HCT116 (cell line): ENCODE data around the gene ZNF775.

ENCODE experiments used
- CEBPB ChIP-seq: IDR thresholded peaks from 2 replicates; pipeline ENCODE4 v1.6.1; 2012; ENCODE audit warnings: low read depth
- EZH2 ChIP-seq: fragments of 200-600 bp; sonication (generic); IDR thresholded peaks from 2 replicates; pipeline ENCODE4 v1.6.1; 2017; ENCODE audit warnings: antibody characterized with exemption, mixed run types
- POLR2A ChIP-seq: IDR thresholded peaks from 2 replicates; pipeline ENCODE4 v1.7.0; 2011; ENCODE audit warnings: borderline replicate concordance; ENCODE audit not compliant: insufficient read depth, insufficient read length; ENCODE audit errors: extremely low read depth
- RAD21 ChIP-seq: IDR thresholded peaks from 2 replicates; pipeline ENCODE4 v1.6.1; 2012; ENCODE audit warnings: low read depth, mild to moderate bottlenecking
- TCF7L2 ChIP-seq: IDR thresholded peaks from 2 replicates; pipeline ENCODE4 v1.7.0; 2011; ENCODE audit warnings: borderline replicate concordance, inconsistent platforms; ENCODE audit not compliant: insufficient read depth, insufficient read length; ENCODE audit errors: extremely low read depth
- YY1 ChIP-seq: IDR thresholded peaks from 2 replicates; pipeline ENCODE4 v1.6.1; 2011; ENCODE audit warnings: low read length, low read depth, moderate library complexity, mild to moderate bottlenecking; ENCODE audit not compliant: insufficient replicate concordance; ENCODE audit errors: extremely low read depth
- TF ChIP-seq, protein P1 (sequence below), 3 experiments: fragments of 200-600 bp in 1 of 3; sonication (generic) in 1 of 3; IDR thresholded peaks in 2 of 3; conservative IDR thresholded peaks in 1 of 3; 2 replicates each; pipeline ENCODE4 v1.5.1; 2012 to 2017; ENCODE audit warnings: low read depth in 2 of 3, low read length in 2 of 3, antibody characterized with exemption in 1 of 3, borderline replicate concordance in 1 of 3, control low read depth in 1 of 3, mild to moderate bottlenecking in 1 of 3, mixed read lengths in 1 of 3, mixed run types in 1 of 3, moderate library complexity in 1 of 3; ENCODE audit not compliant: insufficient read depth in 1 of 3
- TF ChIP-seq, protein P2 (sequence below): IDR thresholded peaks from 2 replicates; pipeline ENCODE4 v1.6.1; 2012

DNA sequence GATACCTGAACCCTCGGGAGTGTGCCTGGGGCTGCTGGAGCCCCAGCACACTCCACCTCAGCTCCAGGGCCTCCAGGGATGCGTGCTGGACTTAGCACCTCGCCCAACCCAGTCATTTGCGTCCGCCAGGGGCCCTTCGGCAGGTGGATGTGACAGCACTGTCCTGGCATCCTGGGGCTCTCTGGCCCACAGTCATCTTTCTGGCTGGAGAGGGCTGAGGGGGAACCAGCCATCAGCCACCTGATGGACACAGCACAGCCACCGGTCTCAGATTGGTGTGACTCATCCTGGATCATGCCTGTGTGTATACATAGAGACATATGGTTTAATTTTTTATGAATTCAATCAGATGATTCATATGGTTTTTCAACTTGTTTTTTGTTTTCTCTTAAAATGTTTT lies 11.1 kb downstream of the ZNF775 start:
- TF ChIP-seq CEBPB (no peak), YY1 (no peak), EZH2 (no peak), POLR2A (no peak), RAD21 (no peak), TCF7L2 (no peak)
- TF ChIP-seq, protein P1, sequence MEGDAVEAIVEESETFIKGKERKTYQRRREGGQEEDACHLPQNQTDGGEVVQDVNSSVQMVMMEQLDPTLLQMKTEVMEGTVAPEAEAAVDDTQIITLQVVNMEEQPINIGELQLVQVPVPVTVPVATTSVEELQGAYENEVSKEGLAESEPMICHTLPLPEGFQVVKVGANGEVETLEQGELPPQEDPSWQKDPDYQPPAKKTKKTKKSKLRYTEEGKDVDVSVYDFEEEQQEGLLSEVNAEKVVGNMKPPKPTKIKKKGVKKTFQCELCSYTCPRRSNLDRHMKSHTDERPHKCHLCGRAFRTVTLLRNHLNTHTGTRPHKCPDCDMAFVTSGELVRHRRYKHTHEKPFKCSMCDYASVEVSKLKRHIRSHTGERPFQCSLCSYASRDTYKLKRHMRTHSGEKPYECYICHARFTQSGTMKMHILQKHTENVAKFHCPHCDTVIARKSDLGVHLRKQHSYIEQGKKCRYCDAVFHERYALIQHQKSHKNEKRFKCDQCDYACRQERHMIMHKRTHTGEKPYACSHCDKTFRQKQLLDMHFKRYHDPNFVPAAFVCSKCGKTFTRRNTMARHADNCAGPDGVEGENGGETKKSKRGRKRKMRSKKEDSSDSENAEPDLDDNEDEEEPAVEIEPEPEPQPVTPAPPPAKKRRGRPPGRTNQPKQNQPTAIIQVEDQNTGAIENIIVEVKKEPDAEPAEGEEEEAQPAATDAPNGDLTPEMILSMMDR (IDR thresholded peaks at IDR 0.05 in 2 of 3, conservative IDR thresholded peaks at IDR 0.05 in 1 of 3; ENCODE audit: borderline replicate concordance in 1 of 3, insufficient read depth in 1 of 3, low read depth in 2 of 3, low read length in 2 of 3), result no peak
- TF ChIP-seq, protein P2, sequence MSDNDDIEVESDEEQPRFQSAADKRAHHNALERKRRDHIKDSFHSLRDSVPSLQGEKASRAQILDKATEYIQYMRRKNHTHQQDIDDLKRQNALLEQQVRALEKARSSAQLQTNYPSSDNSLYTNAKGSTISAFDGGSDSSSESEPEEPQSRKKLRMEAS, result no peak
